K562 (cell line): ENCODE data around the gene PHKA1. TPM values are rescaled to one million over a fixed set of nuclear protein-coding genes. Genes with fewer than 3 reads are reported as not detected.
A peak's percentile ranks its signal among the peaks of the same experiment; 100 is the strongest.

Source experiments
- ARID1B ChIP-seq: fragments of 450-650 bp; IDR thresholded peaks from 2 replicates; pipeline ENCODE4 v1.6.1; 2016; ENCODE audit warnings: antibody characterized with exemption, mild to moderate bottlenecking, inconsistent platforms
- BHLHE40 ChIP-seq: IDR thresholded peaks from 2 replicates; pipeline ENCODE4 v1.6.1; 2011; ENCODE audit warnings: low read length, improper control_type of control experiment
- BRCA1 ChIP-seq, 2 experiments: fragments of 450-650 bp in 1 of 2; sonication (generic) in 1 of 2; formaldehyde crosslinking in 1 of 2; IDR thresholded peaks; 2 replicates each; pipeline versions ENCODE4 v1.5.0 to v1.6.1; 2017 to 2020; ENCODE audit warnings: mild to moderate bottlenecking in 1 of 2, missing genetic modification reagents in 1 of 2
- COPS2 ChIP-seq: fragments of 450-650 bp; conservative IDR thresholded peaks from 2 replicates; pipeline ENCODE4 v1.6.1; 2016; ENCODE audit warnings: mild to moderate bottlenecking, moderate library complexity
- GTF2B ChIP-seq: IDR thresholded peaks from 2 replicates; pipeline ENCODE4 v1.6.1; 2011; ENCODE audit not compliant: insufficient read length; ENCODE audit errors: extremely low read depth
- HDAC3 ChIP-seq: fragments of 450-650 bp; IDR thresholded peaks from 2 replicates; pipeline ENCODE4 v1.6.1; 2018; ENCODE audit warnings: borderline replicate concordance, mild to moderate bottlenecking, moderate library complexity; ENCODE audit not compliant: partially characterized antibody
- HES1 ChIP-seq: fragments of 450-650 bp; IDR thresholded peaks from 2 replicates; pipeline ENCODE4 v1.6.1; 2016; ENCODE audit warnings: low read depth, mild to moderate bottlenecking, moderate library complexity
- HNRNPL ChIP-seq: fragments of 200-400 bp; formaldehyde crosslinking; IDR thresholded peaks from 2 replicates; pipeline ENCODE4 v1.6.1; 2017; ENCODE audit warnings: low read depth, mild to moderate bottlenecking, low read length
- JUNB ChIP-seq: fragments of 450-650 bp; formaldehyde crosslinking; conservative IDR thresholded peaks from 2 replicates; pipeline ENCODE4 v1.4.0; 2020; ENCODE audit warnings: mild to moderate bottlenecking
- NR2C2 ChIP-seq, 2 experiments: fragments of 200-800 bp in 1 of 2; sonication (Bioruptor generic) in 1 of 2; sonication (generic) in 1 of 2; formaldehyde crosslinking in 1 of 2; IDR thresholded peaks; 2 replicates each; pipeline versions ENCODE4 v1.6.1 to v1.8.0; 2016 to 2022; ENCODE audit warnings: mild to moderate bottlenecking in 1 of 2, missing compliant biosample characterization in 1 of 2, missing genetic modification characterization in 1 of 2, missing genetic modification reagents in 1 of 2
- RBBP5 ChIP-seq: fragments of 200-600 bp; sonication (generic); IDR thresholded peaks from 2 replicates; pipeline ENCODE4 v1.6.1; 2012; ENCODE audit warnings: borderline replicate concordance, mild to moderate bottlenecking, low read length, control low read depth, inconsistent platforms; ENCODE audit not compliant: insufficient read depth, poor library complexity, severe bottlenecking
- SIRT6 ChIP-seq: IDR thresholded peaks from one replicate; pipeline ENCODE4 v1.6.1; 2012; ENCODE audit warnings: low read depth, mild to moderate bottlenecking, control low read depth, inconsistent platforms, low read length, moderate library complexity
- SMARCC2 ChIP-seq: fragments of 450-650 bp; IDR thresholded peaks from 2 replicates; pipeline ENCODE4 v1.6.1; 2017; ENCODE audit warnings: antibody characterized with exemption, moderate library complexity, mild to moderate bottlenecking, low read depth
- SRSF7 ChIP-seq: fragments of 200-400 bp; formaldehyde crosslinking; optimal IDR thresholded peaks from 2 replicates; pipeline ENCODE3; 2017; ENCODE audit warnings: mild to moderate bottlenecking, low read depth, low read length
- TFAM ChIP-seq: fragments of 250-450 bp; sonication (Bioruptor Pico); conservative IDR thresholded peaks from 2 replicates; pipeline ENCODE4 v1.5.0; 2021; ENCODE audit warnings: mild to moderate bottlenecking, moderate library complexity
- ZNF76 ChIP-seq: fragments of 250-450 bp; sonication (Bioruptor Pico); IDR thresholded peaks from 2 replicates; pipeline ENCODE4 v1.4.0; 2020; ENCODE audit warnings: mild to moderate bottlenecking, moderate library complexity, borderline replicate concordance
- polyA plus RNA-seq, 8 experiments: library from polyadenylated mRNA; depleted of rRNA in 4 of 8; stranded (reverse) in 5 of 8; unstranded in 3 of 8; fragments of >200 nt; fragmentation: Nextera tagmentation in 2 of 8; fragmentation: Illumina TruSeq in 1 of 8; extraction: Ambion mirVana in 2 of 8; extraction: Trizol in 1 of 8; gene quantifications; 2 replicates each; pipeline versions ENCODE4 v1.2.1 to v1.2.3, GENCODE V29; 2011 to 2014; ENCODE audit warnings: inconsistent platforms in 1 of 8, missing spikeins in 1 of 8
- total RNA-seq, 7 experiments: library from RNA; depleted of rRNA in 6 of 7; stranded (reverse); fragments of >200 nt in 6 of 7; fragmentation: Illumina TruSeq in 2 of 7; extraction: Trizol in 2 of 7; gene quantifications; 2 replicates each; pipeline versions ENCODE4 v1.2.1 to v1.2.3, GENCODE V29; 2011 to 2021; ENCODE audit warnings: low replicate concordance in 1 of 7
- TF ChIP-seq, protein P1 (sequence below): fragments of 450-650 bp; IDR thresholded peaks from 2 replicates; pipeline ENCODE4 v1.6.1; 2018; ENCODE audit not compliant: partially characterized antibody
- TF ChIP-seq, protein P2 (sequence below): fragments of 450-650 bp; conservative IDR thresholded peaks from 2 replicates; pipeline ENCODE4 v1.6.1; 2016; ENCODE audit warnings: missing genetic modification characterization, low read depth, mild to moderate bottlenecking, missing compliant biosample characterization, moderate library complexity
- TF ChIP-seq, protein P3 (sequence below), 2 experiments: fragments of 450-650 bp in 1 of 2; sonication (generic) in 1 of 2; formaldehyde crosslinking; conservative IDR thresholded peaks; 2 replicates each; pipeline versions ENCODE4 v1.4.0 to v1.8.1; 2020 to 2022; ENCODE audit warnings: mild to moderate bottlenecking in 1 of 2, missing genetic modification reagents in 1 of 2

The PHKA1 gene
- total and polyA plus RNA-seq, 9 of the 15 experiments (the other 6 are each of a cell fraction or from before 2014, with no cell fraction given) = 2.4 to 9.6 (median 5.8) TPM

DNA sequence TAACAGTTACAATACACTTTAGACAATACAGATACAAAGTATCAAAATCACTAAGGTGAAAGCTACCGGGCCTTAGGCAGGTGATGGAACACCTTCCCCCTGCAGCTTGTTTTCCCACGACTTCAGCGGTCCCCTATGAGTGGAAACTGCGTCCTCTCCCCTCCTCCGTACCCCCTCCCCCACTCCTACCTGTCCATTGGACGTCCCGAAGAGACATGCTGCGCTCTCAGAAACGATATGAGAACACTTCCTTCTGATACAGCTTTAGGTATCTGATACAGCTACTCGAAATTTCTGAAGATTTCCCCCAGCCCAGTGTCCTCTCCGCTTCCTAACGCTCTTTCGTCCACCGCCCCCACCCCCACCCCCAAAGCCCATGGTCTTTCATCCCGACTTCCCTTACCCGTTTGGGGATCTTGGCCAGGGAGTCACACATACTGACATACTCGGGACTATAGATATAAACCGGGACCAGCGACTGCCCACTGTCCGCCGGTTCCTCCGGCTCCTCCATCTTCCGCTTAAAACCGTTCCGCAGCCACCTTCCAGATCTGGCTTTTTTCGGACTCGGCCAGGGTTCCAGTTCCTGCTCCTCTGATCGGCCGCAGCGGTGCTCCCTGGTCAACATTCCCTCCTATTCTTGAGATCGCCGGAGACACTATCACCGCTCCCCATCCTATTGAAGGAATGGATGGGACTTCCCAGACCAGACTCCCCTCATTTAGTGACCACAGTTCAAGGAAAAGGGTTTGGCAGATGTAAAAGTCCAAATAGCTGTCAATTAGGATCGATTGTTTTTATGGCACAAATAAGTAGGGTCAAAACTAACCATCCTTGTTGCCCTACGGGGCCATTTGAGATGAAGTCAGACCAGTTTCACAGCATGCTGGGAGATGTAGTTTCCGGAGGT is 141.6 kb downstream of the PHKA1 start, which contains the start of gene HDAC8 (continued):
- TF ChIP-seq, protein P1, sequence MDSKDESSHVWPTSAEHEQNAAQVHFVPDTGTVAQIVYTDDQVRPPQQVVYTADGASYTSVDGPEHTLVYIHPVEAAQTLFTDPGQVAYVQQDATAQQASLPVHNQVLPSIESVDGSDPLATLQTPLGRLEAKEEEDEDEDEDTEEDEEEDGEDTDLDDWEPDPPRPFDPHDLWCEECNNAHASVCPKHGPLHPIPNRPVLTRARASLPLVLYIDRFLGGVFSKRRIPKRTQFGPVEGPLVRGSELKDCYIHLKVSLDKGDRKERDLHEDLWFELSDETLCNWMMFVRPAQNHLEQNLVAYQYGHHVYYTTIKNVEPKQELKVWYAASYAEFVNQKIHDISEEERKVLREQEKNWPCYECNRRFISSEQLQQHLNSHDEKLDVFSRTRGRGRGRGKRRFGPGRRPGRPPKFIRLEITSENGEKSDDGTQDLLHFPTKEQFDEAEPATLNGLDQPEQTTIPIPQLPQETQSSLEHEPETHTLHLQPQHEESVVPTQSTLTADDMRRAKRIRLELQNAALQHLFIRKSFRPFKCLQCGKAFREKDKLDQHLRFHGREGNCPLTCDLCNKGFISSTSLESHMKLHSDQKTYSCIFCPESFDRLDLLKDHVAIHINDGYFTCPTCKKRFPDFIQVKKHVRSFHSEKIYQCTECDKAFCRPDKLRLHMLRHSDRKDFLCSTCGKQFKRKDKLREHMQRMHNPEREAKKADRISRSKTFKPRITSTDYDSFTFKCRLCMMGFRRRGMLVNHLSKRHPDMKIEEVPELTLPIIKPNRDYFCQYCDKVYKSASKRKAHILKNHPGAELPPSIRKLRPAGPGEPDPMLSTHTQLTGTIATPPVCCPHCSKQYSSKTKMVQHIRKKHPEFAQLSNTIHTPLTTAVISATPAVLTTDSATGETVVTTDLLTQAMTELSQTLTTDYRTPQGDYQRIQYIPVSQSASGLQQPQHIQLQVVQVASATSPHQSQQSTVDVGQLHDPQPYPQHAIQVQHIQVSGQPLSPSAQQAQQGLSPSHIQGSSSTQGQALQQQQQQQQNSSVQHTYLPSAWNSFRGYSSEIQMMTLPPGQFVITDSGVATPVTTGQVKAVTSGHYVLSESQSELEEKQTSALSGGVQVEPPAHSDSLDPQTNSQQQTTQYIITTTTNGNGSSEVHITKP = peak; percentile 42
- TF ChIP-seq, protein P2, sequence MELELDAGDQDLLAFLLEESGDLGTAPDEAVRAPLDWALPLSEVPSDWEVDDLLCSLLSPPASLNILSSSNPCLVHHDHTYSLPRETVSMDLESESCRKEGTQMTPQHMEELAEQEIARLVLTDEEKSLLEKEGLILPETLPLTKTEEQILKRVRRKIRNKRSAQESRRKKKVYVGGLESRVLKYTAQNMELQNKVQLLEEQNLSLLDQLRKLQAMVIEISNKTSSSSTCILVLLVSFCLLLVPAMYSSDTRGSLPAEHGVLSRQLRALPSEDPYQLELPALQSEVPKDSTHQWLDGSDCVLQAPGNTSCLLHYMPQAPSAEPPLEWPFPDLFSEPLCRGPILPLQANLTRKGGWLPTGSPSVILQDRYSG (tag) = peak; percentile 74; the same call in 1 of the 2 replicates
- TF ChIP-seq JUNB (CRISPR knock-in tag) = no peak
- no peak for TF ChIP-seq RBBP5
- TF ChIP-seq GTF2B = no peak
- no peak for TF ChIP-seq SIRT6
- TF ChIP-seq NR2C2 (CRISPR knock-in tag; IDR thresholded peaks at IDR 0.05) = no peak
- TF ChIP-seq NR2C2 (tag; IDR thresholded peaks at IDR 0.05) = peak; percentile 74
- no peak for TF ChIP-seq SRSF7
- TF ChIP-seq, protein P3, sequence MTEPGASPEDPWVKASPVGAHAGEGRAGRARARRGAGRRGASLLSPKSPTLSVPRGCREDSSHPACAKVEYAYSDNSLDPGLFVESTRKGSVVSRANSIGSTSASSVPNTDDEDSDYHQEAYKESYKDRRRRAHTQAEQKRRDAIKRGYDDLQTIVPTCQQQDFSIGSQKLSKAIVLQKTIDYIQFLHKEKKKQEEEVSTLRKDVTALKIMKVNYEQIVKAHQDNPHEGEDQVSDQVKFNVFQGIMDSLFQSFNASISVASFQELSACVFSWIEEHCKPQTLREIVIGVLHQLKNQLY (CRISPR knock-in tag; conservative IDR thresholded peaks at IDR 0.05) = no peak
- no peak for TF ChIP-seq SMARCC2
- TF ChIP-seq ZNF76 (CRISPR knock-in tag) = no peak
- no peak for TF ChIP-seq TFAM (CRISPR knock-in tag)
- TF ChIP-seq BHLHE40 = no peak
- TF ChIP-seq HES1 = no peak
- TF ChIP-seq HNRNPL = no peak
- TF ChIP-seq HDAC3 = peak; percentile 64
- TF ChIP-seq COPS2 = no peak
- no peak for TF ChIP-seq ARID1B
- no peak for TF ChIP-seq BRCA1 (IDR thresholded peaks at IDR 0.05)
- TF ChIP-seq BRCA1 (CRISPR knock-in tag; IDR thresholded peaks at IDR 0.05) = no peak
